Endothelial cell of umbilical vein (primary cell): ENCODE data around the gene VCAN. TPM values are rescaled to one million over a fixed set of nuclear protein-coding genes. Genes with fewer than 3 reads are reported as not detected.
A peak's percentile ranks its signal among the peaks of the same experiment; 100 is the strongest.

Source experiments
- BruUV-seq: library from RNA; stranded (reverse); fragments of 400-500 nt; replicated peaks from 2 replicates; lab custom pipeline; 2021; lab: Mats Ljungman, UMichigan
- CTCF ChIA-PET: fragments of 300-600, 350-600 bp; sonication (Branson Sonifier 250); formaldehyde crosslinking; loops from one replicate; lab custom pipeline; 2021; ENCODE audit warnings: antibody characterized with exemption, inconsistent platforms; lab: Charles Lee
- POLR2A ChIA-PET: fragments of 300-600, 350-600 bp; sonication (Branson Sonifier 250); formaldehyde crosslinking; loops from one replicate; lab custom pipeline; 2021; ENCODE audit warnings: antibody characterized with exemption, inconsistent platforms; lab: Charles Lee
- DNase-seq: peaks from one replicate; pipeline ENCODE4 v3.0.0-alpha.2; 2011; ENCODE audit warnings: low read depth, low spot score
- FAIRE-seq: peaks from 2 replicates; lab custom pipeline; 2011; peaks lifted over from hg19 to GRCh38; lab: Jason Lieb, UNC
- H2AFZ ChIP-seq: 2 replicates; pipeline ENCODE4 v1.6.0; 2012; ENCODE audit warnings: low read depth, low read length, control low read depth, inconsistent platforms
- H3K27ac ChIP-seq: 2 replicates; pipeline ENCODE4 v1.5.1; 2011; ENCODE audit warnings: low read depth, mild to moderate bottlenecking, control low read depth, low read length, moderate library complexity; ENCODE audit not compliant: insufficient read depth
- H3K27me3 ChIP-seq, 2 experiments: 2 replicates each; pipeline versions ENCODE4 v1.6.0 to v1.6.1; 2011; ENCODE audit warnings: low read length in 2 of 2, mixed read lengths in 1 of 2; ENCODE audit not compliant: control insufficient read depth in 2 of 2, insufficient read depth in 2 of 2
- H3K36me3 ChIP-seq, 2 experiments: 2 replicates in 1 of 2; 3 replicates in 1 of 2; pipeline ENCODE4 v1.5.1; 2011; ENCODE audit warnings: low read length in 2 of 2, mild to moderate bottlenecking in 1 of 2, moderate library complexity in 1 of 2; ENCODE audit not compliant: control insufficient read depth in 2 of 2, insufficient read depth in 2 of 2; ENCODE audit errors: extremely low read depth in 1 of 2
- H3K4me1 ChIP-seq: 3 replicates; pipeline ENCODE4 v1.5.1; 2011; ENCODE audit warnings: mild to moderate bottlenecking, low read length; ENCODE audit not compliant: control insufficient read depth, insufficient read depth; ENCODE audit errors: extremely low read depth
- H3K4me2 ChIP-seq: 2 replicates; pipeline ENCODE4 v1.6.1; 2011; ENCODE audit warnings: low read length, control low read depth, mixed read lengths; ENCODE audit not compliant: insufficient read depth
- H3K4me3 ChIP-seq, 3 experiments: fragments of 200-600 bp in 1 of 3; sonication (generic), shearing (Covaris generic) in 1 of 3; replicated peaks in 1 of 3; 2 replicates each; pipeline ENCODE4 v1.5.1; 2011 to 2016; ENCODE audit warnings: control low read depth in 3 of 3, low read length in 3 of 3, mild to moderate bottlenecking in 2 of 3, inconsistent platforms in 1 of 3, low read depth in 1 of 3, moderate library complexity in 1 of 3; ENCODE audit not compliant: insufficient read depth in 1 of 3
- H3K79me2 ChIP-seq: 2 replicates; pipeline ENCODE4 v1.6.0; 2012; ENCODE audit warnings: low read length, inconsistent platforms; ENCODE audit not compliant: control insufficient read depth, insufficient read depth
- H3K9ac ChIP-seq: replicated peaks from 2 replicates; pipeline ENCODE3; 2011; ENCODE audit warnings: low read length, control low read depth; ENCODE audit not compliant: insufficient read depth; ENCODE audit errors: extremely low read depth
- H3K9me1 ChIP-seq: replicated peaks from 3 replicates; pipeline ENCODE4 v1.6.0; 2011; ENCODE audit warnings: mild to moderate bottlenecking, low read length; ENCODE audit not compliant: control insufficient read depth, insufficient read depth; ENCODE audit errors: extremely low read depth
- H3K9me3 ChIP-seq: replicated peaks from 2 replicates; pipeline ENCODE4 v1.5.1; 2012; ENCODE audit warnings: low read length, inconsistent platforms; ENCODE audit not compliant: control insufficient read depth, insufficient read depth
- H4K20me1 ChIP-seq: replicated peaks from 2 replicates; pipeline ENCODE3; 2011; ENCODE audit warnings: mild to moderate bottlenecking, low read length; ENCODE audit not compliant: control insufficient read depth, insufficient read depth; ENCODE audit errors: extremely low read depth
- CTCF ChIP-seq, 2 donors: IDR thresholded peaks; 1 replicate in 1 of 2; 2 replicates in 1 of 2; pipeline ENCODE4 v1.5.1; 2011; ENCODE audit warnings: low read length in 2 of 2, mild to moderate bottlenecking in 2 of 2, moderate library complexity in 2 of 2, control low read depth in 1 of 2, inconsistent platforms in 1 of 2, low read depth in 1 of 2; ENCODE audit not compliant: insufficient read depth in 1 of 2; ENCODE audit errors: extremely low read depth in 1 of 2
- EZH2 ChIP-seq: IDR thresholded peaks from 2 replicates; pipeline ENCODE4 v1.6.1; 2012; ENCODE audit warnings: borderline replicate concordance, low read depth, mild to moderate bottlenecking, moderate library complexity, low read length, inconsistent platforms; ENCODE audit not compliant: severe bottlenecking
- FOS ChIP-seq: IDR thresholded peaks from 2 replicates; pipeline ENCODE4 v1.6.1; 2011; ENCODE audit warnings: mild to moderate bottlenecking, low read length, moderate library complexity, borderline replicate concordance; ENCODE audit not compliant: insufficient read depth
- MAX ChIP-seq: IDR thresholded peaks from 2 replicates; pipeline ENCODE4 v1.6.1; 2011; ENCODE audit not compliant: insufficient read depth, insufficient read length
- POLR2A ChIP-seq: IDR thresholded peaks from 2 replicates; pipeline ENCODE4 v1.6.1; 2012; ENCODE audit warnings: low read depth, mild to moderate bottlenecking, control low read depth, low read length
- POLR2AphosphoS5 ChIP-seq: IDR thresholded peaks from 2 replicates; pipeline ENCODE4 v1.6.1; 2012; ENCODE audit warnings: low read depth, mild to moderate bottlenecking, control low read depth, low read length, moderate library complexity; ENCODE audit not compliant: insufficient read depth
- dilution Hi-C: fragments of 300-500 bp; cut with MboI; formaldehyde crosslinking; loops from one replicate; pipeline ENCODE4 v1.15.0; 2019; ENCODE audit warnings: low sequenced_read_pairs; ENCODE audit not compliant: extremely low pct_ligation_motif_present
- intact Hi-C: fragments of 100-400 bp; cut with micrococcal nuclease; formaldehyde crosslinking; loops from one replicate; pipeline ENCODE4 v1.10.0; 2022
- polyA plus RNA-seq, 4 experiments: library from polyadenylated mRNA; depleted of rRNA in 3 of 4; stranded (reverse) in 3 of 4; unstranded in 1 of 4; fragments of >200 nt; gene quantifications; 2 replicates each; pipeline versions ENCODE4 v1.2.1 to v1.2.3, GENCODE V29; 2011 to 2012; ENCODE audit warnings: missing spikeins in 1 of 4
- total RNA-seq: library from RNA; stranded (reverse); gene quantifications from 2 replicates; pipeline ENCODE4 v1.2.3, GENCODE V29; 2021

Gene VCAN
- total and polyA plus RNA-seq, 2 donors (not counting 3 experiments of a cell fraction or from before 2014, with no cell fraction given), result 0.35 to 1.2 TPM

GRCh38 chr5:83564069-83564749 lies 92.7 kb downstream of the VCAN start:
- Histone ChIP-seq H3K4me2 (peak overlapping the region; percentile 28), H3K27me3 (peaks cover 0 to 8% of the 10 kb centered on the region in 2 experiments), H3K9me1 (no peaks in the 10 kb centered on the region), H3K4me1 (peaks cover 4% of the 10 kb centered on the region), H3K79me2 (no peaks in the 10 kb centered on the region), H3K4me3 (no peak overlapping the region), H3K9ac (no peak overlapping the region), H3K36me3 (no peaks in the 10 kb centered on the region), H2AFZ (no peak overlapping the region), H4K20me1 (no peaks in the 10 kb centered on the region), H3K9me3 (no peaks in the 10 kb centered on the region), H3K27ac (no peak overlapping the region)
- intact Hi-C loops (loop anchor here (1.0 to 2.0 kb wide), 7 partner anchors 91 to 1251 kb away; no protein-coding TSS in a partner anchor), dilution Hi-C loops (no loop called here)
- DNase-seq (peak; percentile 81), FAIRE-seq (no peak)
- ChIA-PET CTCF (interaction anchor here (0.8 to 2.6 kb wide), 11 partner anchors 8 to 1253 kb away, joined by 3 to 23 read pairs (median 4); no protein-coding TSS in a partner anchor), POLR2A (no interaction called here)
- no TSS peak for BruUV-seq
- TF ChIP-seq FOS, result no peak
- TF ChIP-seq EZH2, result no peak
- TF ChIP-seq MAX, result no peak
- TF ChIP-seq POLR2AphosphoS5, result no peak
- TF ChIP-seq CTCF (IDR thresholded peaks at IDR 0.05; ENCODE audit: extremely low read depth in 1 of 2, insufficient read depth in 1 of 2, low read depth in 1 of 2, low read length in 2 of 2), result peak; percentile 16 to 24
- TF ChIP-seq POLR2A, result no peak
